Hepatocyte (in vitro differentiated cells): ENCODE measurements around the gene UQCC5.

ENCODE experiments used
- EZH2 ChIP-seq: fragments of 200-600 bp; sonication (generic); IDR thresholded peaks from 2 replicates; pipeline ENCODE4 v1.6.1; 2016; ENCODE audit warnings: antibody characterized with exemption, mild to moderate bottlenecking, borderline replicate concordance
- EZH2phosphoT487 ChIP-seq: fragments of 200-600 bp; sonication (generic); IDR thresholded peaks from one replicate; pipeline ENCODE4 v1.6.1; 2018; ENCODE audit warnings: antibody characterized with exemption, mild to moderate bottlenecking, low read depth, moderate library complexity; ENCODE audit not compliant: unreplicated experiment, severe bottlenecking
- TF ChIP-seq, protein P1 (sequence below): fragments of 200-600 bp; sonication (generic); IDR thresholded peaks from 2 replicates; pipeline ENCODE4 v1.5.1; 2016; ENCODE audit warnings: antibody characterized with exemption, mild to moderate bottlenecking; ENCODE audit not compliant: poor library complexity

DNA sequence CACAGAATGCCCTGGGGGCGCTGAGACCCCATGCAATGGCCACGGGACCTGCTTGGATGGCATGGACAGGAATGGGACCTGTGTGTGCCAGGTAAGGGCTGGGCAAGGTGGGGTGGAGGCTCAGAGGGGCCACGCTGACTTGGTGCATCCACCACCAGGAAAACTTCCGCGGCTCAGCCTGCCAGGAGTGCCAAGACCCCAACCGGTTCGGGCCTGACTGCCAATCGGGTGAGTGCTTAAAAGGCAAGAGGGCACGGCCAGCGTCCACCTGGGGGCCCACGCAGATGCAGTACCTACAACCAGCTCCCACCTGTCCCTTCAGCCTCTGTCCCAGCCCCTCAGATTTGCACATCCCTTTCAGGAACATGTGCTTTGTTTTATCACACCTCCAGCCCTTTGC, 34.4 kb upstream of the UQCC5 start:
- TF ChIP-seq, protein P1, sequence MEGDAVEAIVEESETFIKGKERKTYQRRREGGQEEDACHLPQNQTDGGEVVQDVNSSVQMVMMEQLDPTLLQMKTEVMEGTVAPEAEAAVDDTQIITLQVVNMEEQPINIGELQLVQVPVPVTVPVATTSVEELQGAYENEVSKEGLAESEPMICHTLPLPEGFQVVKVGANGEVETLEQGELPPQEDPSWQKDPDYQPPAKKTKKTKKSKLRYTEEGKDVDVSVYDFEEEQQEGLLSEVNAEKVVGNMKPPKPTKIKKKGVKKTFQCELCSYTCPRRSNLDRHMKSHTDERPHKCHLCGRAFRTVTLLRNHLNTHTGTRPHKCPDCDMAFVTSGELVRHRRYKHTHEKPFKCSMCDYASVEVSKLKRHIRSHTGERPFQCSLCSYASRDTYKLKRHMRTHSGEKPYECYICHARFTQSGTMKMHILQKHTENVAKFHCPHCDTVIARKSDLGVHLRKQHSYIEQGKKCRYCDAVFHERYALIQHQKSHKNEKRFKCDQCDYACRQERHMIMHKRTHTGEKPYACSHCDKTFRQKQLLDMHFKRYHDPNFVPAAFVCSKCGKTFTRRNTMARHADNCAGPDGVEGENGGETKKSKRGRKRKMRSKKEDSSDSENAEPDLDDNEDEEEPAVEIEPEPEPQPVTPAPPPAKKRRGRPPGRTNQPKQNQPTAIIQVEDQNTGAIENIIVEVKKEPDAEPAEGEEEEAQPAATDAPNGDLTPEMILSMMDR, result no peak
- TF ChIP-seq EZH2phosphoT487, result no peak
- no peak for TF ChIP-seq EZH2
